HCT116 (cell line): ENCODE data around the gene PLPPR3. TPM values are rescaled to one million over a fixed set of nuclear protein-coding genes. Genes with fewer than 3 reads are reported as not detected.
A peak's percentile ranks its signal among the peaks of the same experiment; 100 is the strongest.

Source experiments
- ATAC-seq: fragments of 200-7000 bp; cut with Tn5 transposase; 2 replicates; pipeline ENCODE4 v1.9.1; 2020; ENCODE audit warnings: mild to moderate bottlenecking, moderate library complexity
- BruUV-seq: library from RNA; stranded (reverse); fragments of 400-500 nt; replicated peaks from 2 replicates; lab custom pipeline; 2021; lab: Mats Ljungman, UMichigan
- CTCF ChIA-PET: fragments of 300-600 bp; sonication (Branson Sonifier 250); formaldehyde crosslinking; loops from one replicate; lab custom pipeline; 2021; ENCODE audit warnings: antibody characterized with exemption; lab: Charles Lee
- POLR2A ChIA-PET: fragments of 300-600, 350-600 bp; sonication (Branson Sonifier 250); formaldehyde crosslinking; loops from one replicate; lab custom pipeline; 2021; ENCODE audit warnings: antibody characterized with exemption; lab: Charles Lee
- RAD21 ChIA-PET, 2 experiments: fragments of 300-600 bp; sonication (Branson Sonifier 250); formaldehyde crosslinking; loops; one replicate each; lab custom pipeline; 2023; ENCODE audit warnings: low total read pairs in 2 of 2; ENCODE audit not compliant: uncharacterized antibody in 2 of 2, unreplicated experiment in 2 of 2, low non-redundant PET in 1 of 2; lab: Charles Lee
- DNase-seq: peaks from one replicate; pipeline ENCODE4 v3.0.0-alpha.2; 2010; ENCODE audit warnings: low read depth, low spot score
- H2AFZ ChIP-seq: fragments of 200-600 bp; shearing (Covaris generic), sonication (generic); 2 replicates; pipeline ENCODE4 v1.6.1; 2017; ENCODE audit warnings: low read depth, mixed run types, mixed read lengths, antibody characterized with exemption, low read length; ENCODE audit not compliant: poor library complexity, severe bottlenecking
- H3K27ac ChIP-seq: 2 replicates; pipeline ENCODE4 v1.5.1; 2012; ENCODE audit warnings: low read depth, low read length
- H3K27me3 ChIP-seq: fragments of 200-600 bp; sonication (generic); 2 replicates; pipeline ENCODE4 v1.6.1; 2016; ENCODE audit warnings: mixed run types, low read length, mixed read lengths; ENCODE audit not compliant: insufficient read depth
- H3K36me3 ChIP-seq, 2 experiments: fragments of 200-500 bp in 1 of 2; fragments of 200-600 bp in 1 of 2; sonication (Bioruptor generic) in 1 of 2; sonication (generic) in 1 of 2; 2 replicates each; pipeline versions ENCODE4 v1.5.1 to v1.6.1; 2014 to 2016; ENCODE audit warnings: low read length in 2 of 2, inconsistent platforms in 1 of 2, mixed read lengths in 1 of 2, mixed run types in 1 of 2; ENCODE audit not compliant: insufficient read depth in 2 of 2, control insufficient read depth in 1 of 2
- H3K4me1 ChIP-seq, 2 experiments: fragments of 200-600 bp in 1 of 2; sonication (generic) in 1 of 2; 2 replicates each; pipeline versions ENCODE4 v1.5.1 to v1.6.1; 2012 to 2017; ENCODE audit warnings: low read length in 2 of 2, inconsistent platforms in 1 of 2, mild to moderate bottlenecking in 1 of 2, mixed read lengths in 1 of 2, mixed run types in 1 of 2, moderate library complexity in 1 of 2; ENCODE audit not compliant: insufficient read depth in 2 of 2, control insufficient read depth in 1 of 2
- H3K4me2 ChIP-seq: fragments of 200-600 bp; sonication (generic); 2 replicates; pipeline ENCODE4 v1.6.1; 2017; ENCODE audit warnings: mixed run types, low read length, mixed read lengths
- H3K4me3 ChIP-seq, 2 experiments: fragments of 200-600 bp in 1 of 2; sonication (generic) in 1 of 2; replicated peaks in 1 of 2; 2 replicates each; pipeline ENCODE4 v1.5.1; 2011 to 2016; ENCODE audit warnings: low read length in 2 of 2, control low read depth in 1 of 2, low read depth in 1 of 2, mild to moderate bottlenecking in 1 of 2, mixed read lengths in 1 of 2, mixed run types in 1 of 2
- H3K79me2 ChIP-seq: fragments of 200-600 bp; sonication (generic); 2 replicates; pipeline ENCODE4 v1.6.1; 2017; ENCODE audit warnings: mild to moderate bottlenecking, mixed run types, low read length, moderate library complexity, mixed read lengths; ENCODE audit not compliant: insufficient read depth
- H3K9ac ChIP-seq: fragments of 200-600 bp; sonication (generic); 2 replicates; pipeline ENCODE4 v1.6.1; 2016; ENCODE audit warnings: low read length, mixed read lengths
- H3K9me2 ChIP-seq: fragments of 200-600 bp; sonication (generic), shearing (Covaris generic); 2 replicates; pipeline ENCODE4 v1.6.1; 2017; ENCODE audit warnings: mixed run types, mild to moderate bottlenecking, moderate library complexity; ENCODE audit not compliant: insufficient read depth
- H3K9me3 ChIP-seq, 2 experiments: fragments of 200-500 bp in 1 of 2; fragments of 200-600 bp in 1 of 2; sonication (Bioruptor generic) in 1 of 2; sonication (generic) in 1 of 2; 2 replicates each; pipeline ENCODE4 v1.6.1; 2014 to 2017; ENCODE audit warnings: low read length in 2 of 2, mixed read lengths in 2 of 2, inconsistent platforms in 1 of 2, low read depth in 1 of 2, mild to moderate bottlenecking in 1 of 2, mixed run types in 1 of 2, moderate library complexity in 1 of 2; ENCODE audit not compliant: control insufficient read depth in 1 of 2, insufficient read depth in 1 of 2
- H4K20me1 ChIP-seq: fragments of 200-600 bp; sonication (generic), shearing (Covaris generic); 2 replicates; pipeline ENCODE4 v1.6.1; 2017; ENCODE audit warnings: mixed run types, mild to moderate bottlenecking, moderate library complexity; ENCODE audit not compliant: insufficient read depth
- ATF3 ChIP-seq: IDR thresholded peaks from 2 replicates; pipeline ENCODE4 v1.6.1; 2012
- CBX3 ChIP-seq: IDR thresholded peaks from 2 replicates; pipeline ENCODE4 v1.6.1; 2012; ENCODE audit warnings: low read depth
- CEBPB ChIP-seq: IDR thresholded peaks from 2 replicates; pipeline ENCODE4 v1.6.1; 2012; ENCODE audit warnings: low read depth
- ELF1 ChIP-seq: IDR thresholded peaks from 2 replicates; pipeline ENCODE4 v1.6.1; 2012; ENCODE audit warnings: low read depth, borderline replicate concordance
- EZH2phosphoT487 ChIP-seq: fragments of 200-600 bp; IDR thresholded peaks from 2 replicates; pipeline ENCODE4 v1.6.1; 2018; ENCODE audit warnings: antibody characterized with exemption, borderline replicate concordance
- FOSL1 ChIP-seq: IDR thresholded peaks from 2 replicates; pipeline ENCODE4 v1.6.1; 2012; ENCODE audit warnings: low read depth
- JUND ChIP-seq: IDR thresholded peaks from 2 replicates; pipeline ENCODE4 v1.6.1; 2012
- POLR2AphosphoS5 ChIP-seq: IDR thresholded peaks from 2 replicates; pipeline ENCODE4 v1.6.1; 2011; ENCODE audit warnings: mild to moderate bottlenecking, low read depth, low read length, moderate library complexity
- SIN3A ChIP-seq: IDR thresholded peaks from 2 replicates; pipeline ENCODE4 v1.6.1; 2012; ENCODE audit warnings: low read depth
- SP1 ChIP-seq: IDR thresholded peaks from 2 replicates; pipeline ENCODE4 v1.6.1; 2012; ENCODE audit warnings: low read depth
- SRF ChIP-seq: IDR thresholded peaks from 2 replicates; pipeline ENCODE4 v1.6.1; 2012; ENCODE audit warnings: low read depth
- TCF7L2 ChIP-seq: IDR thresholded peaks from 2 replicates; pipeline ENCODE4 v1.7.0; 2011; ENCODE audit warnings: borderline replicate concordance, inconsistent platforms; ENCODE audit not compliant: insufficient read depth, insufficient read length; ENCODE audit errors: extremely low read depth
- YY1 ChIP-seq: IDR thresholded peaks from 2 replicates; pipeline ENCODE4 v1.6.1; 2011; ENCODE audit warnings: low read length, low read depth, moderate library complexity, mild to moderate bottlenecking; ENCODE audit not compliant: insufficient replicate concordance; ENCODE audit errors: extremely low read depth
- ZFX ChIP-seq: fragments of 450-650 bp; IDR thresholded peaks from 2 replicates; pipeline ENCODE4 v1.6.1; 2017
- ZNF274 ChIP-seq: fragments of 200-500 bp; sonication (Bioruptor generic); IDR thresholded peaks from 2 replicates; pipeline ENCODE4 v1.6.1; 2014; ENCODE audit warnings: mild to moderate bottlenecking, low read depth, low read length, inconsistent platforms
- intact Hi-C: fragments of 100-400 bp; cut with micrococcal nuclease; formaldehyde crosslinking; loops from 2 replicates; pipeline ENCODE4 v1.10.0; 2022
- total RNA-seq: library from RNA; stranded (reverse); gene quantifications from one replicate; pipeline ENCODE4 v1.2.1, GENCODE V29; 2021; ENCODE audit not compliant: unreplicated experiment

PLPPR3 gene
- total RNA-seq, 1 experiment from 2014 or later, result 0.27 TPM

- Histone ChIP-seq H3K9me2 (no peaks in the 10 kb centered on the region), H3K36me3 (peaks cover 5 to 15% of the 10 kb centered on the region in 2 experiments; a peak in 2 of 4 replicates), H3K4me2 (no peak overlapping the region), H4K20me1 (no peaks in the 10 kb centered on the region), H3K4me1 (peaks cover 16 to 28% of the 10 kb centered on the region in 2 experiments), H3K4me3 (no peak overlapping the region), H3K9me3 (no peaks in the 10 kb centered on the region), H3K79me2 (no peaks in the 10 kb centered on the region), H2AFZ (no peak overlapping the region), H3K27me3 (no peaks in the 10 kb centered on the region), H3K9ac (no peak overlapping the region), H3K27ac (peak overlapping the region; percentile 79; the same call in 1 of the 2 replicates)
- intact Hi-C loops, result no loop called here
- POLR2A ChIA-PET, result no interaction called here
- CTCF ChIA-PET, result no interaction called here
- no TSS peak for BruUV-seq
- RAD21 ChIA-PET, result no interaction called here
- ATAC-seq (peak; percentile 18), DNase-seq (no peak)
- TF ChIP-seq ELF1 (no peak; the same call in 1 of the 2 replicates), EZH2phosphoT487 (no peak), POLR2AphosphoS5 (peak; percentile 74), SP1 (0 out of 2 replicates have a peak, but pooled peaks have one; percentile 3), JUND (peak; percentile 29)
Observed at GRCh38 chr19:867301-867793, 45.6 kb upstream of the PLPPR3 start.

- Histone ChIP-seq H2AFZ (no peak overlapping the region), H3K27me3 (no peaks in the 10 kb centered on the region), H3K9me2 (no peaks in the 10 kb centered on the region), H3K36me3 (peaks cover 5 to 12% of the 10 kb centered on the region in 2 experiments; a peak in 2 of 4 replicates), H3K4me3 (no peak overlapping the region), H3K9me3 (no peaks in the 10 kb centered on the region), H3K79me2 (no peaks in the 10 kb centered on the region), H3K4me1 (peaks cover 11 to 27% of the 10 kb centered on the region in 2 experiments), H3K4me2 (no peak overlapping the region), H3K27ac (no peak overlapping the region; the same call in 1 of the 2 replicates), H3K9ac (no peak overlapping the region), H4K20me1 (no peaks in the 10 kb centered on the region)
- no peak for TF ChIP-seq SRF
- TF ChIP-seq ATF3, result no peak
- no peak for TF ChIP-seq SIN3A
- no peak for TF ChIP-seq CBX3
- no peak for TF ChIP-seq ZNF274
- TF ChIP-seq ZFX, result no peak
- TF ChIP-seq ELF1, result no peak
- TF ChIP-seq FOSL1, result no peak
- no peak for TF ChIP-seq JUND
- no peak for TF ChIP-seq YY1
- no peak for TF ChIP-seq EZH2phosphoT487
- no peak for TF ChIP-seq CEBPB
- TF ChIP-seq TCF7L2, result no peak
- DNase-seq (no peak), ATAC-seq (no peak)
- ChIA-PET CTCF (no interaction called here), POLR2A (no interaction called here), RAD21 (no interaction called here)
- no TSS peak for BruUV-seq
- intact Hi-C loops, result no loop called here
Observed at GRCh38 chr19:866769-867300, 45.1 kb upstream of the PLPPR3 start.
